Ovary (tissue), 9 donors: ENCODE data around the gene STIM2. TPM values are rescaled to one million over a fixed set of nuclear protein-coding genes. Genes with fewer than 3 reads are reported as not detected.

Experiments used
- DNase-seq, 5 donors: peaks; one replicate each; pipeline ENCODE4 v3.0.0-alpha.2; 2019 to 2020
- H3K27ac ChIP-seq, 2 donors: fragments of 200-600 bp; one replicate each; pipeline versions ENCODE4 v1.5.1 to v1.8.0; 2019 to 2022
- H3K27me3 ChIP-seq: fragments of 200-600 bp; one replicate; pipeline ENCODE4 v1.8.0; 2022
- H3K36me3 ChIP-seq: fragments of 200-600 bp; sonication (generic); one replicate; pipeline ENCODE4 v1.5.1; 2019
- H3K4me1 ChIP-seq: one replicate; pipeline ENCODE4 v1.8.1; 2013; ENCODE audit warnings: mild to moderate bottlenecking, moderate library complexity; ENCODE audit not compliant: insufficient read depth
- H3K4me3 ChIP-seq: fragments of 200-600 bp; sonication (generic); one replicate; pipeline ENCODE4 v1.5.1; 2017
- H3K9me3 ChIP-seq, 2 donors: fragments of 200-600 bp in 1 of 2; sonication (generic) in 1 of 2; one replicate each; pipeline versions ENCODE4 v1.5.1 to v1.8.1; 2013 to 2019; ENCODE audit warnings: mild to moderate bottlenecking in 1 of 2, moderate library complexity in 1 of 2
- CTCF ChIP-seq, 3 donors: fragments of 450-650 bp in 2 of 3; fragments of 200-600 bp in 1 of 3; IDR thresholded peaks; one replicate each; pipeline versions ENCODE4 v1.5.1 to v1.8.0; 2016 to 2022; ENCODE audit warnings: antibody characterized with exemption in 3 of 3, mild to moderate bottlenecking in 1 of 3
- EP300 ChIP-seq: sonication (generic); formaldehyde crosslinking; IDR thresholded peaks from one replicate; pipeline ENCODE4 v1.6.1; 2017; ENCODE audit warnings: antibody characterized with exemption
- POLR2A ChIP-seq: fragments of 450-650 bp; IDR thresholded peaks from one replicate; pipeline ENCODE4 v1.6.1; 2017; ENCODE audit warnings: antibody characterized with exemption, mild to moderate bottlenecking, moderate library complexity
- WGBS, 3 donors: extraction: QIAGEN DNeasy Blood & Tissue Kit in 1 of 3; methylation state at CpG; one replicate each; pipeline versions ENCODE4 v1.1.5 to v1.1.7; 2013 to 2017; 5-methylcytosine and 5-hydroxymethylcytosine counted together
- intact Hi-C, 4 donors: fragments of 100-400 bp; cut with DNase I; formaldehyde crosslinking; loops; one replicate each; pipeline versions ENCODE4 v1.11.0 to v1.15.1; 2022 to 2023
- polyA plus RNA-seq, 2 donors: library from polyadenylated mRNA; stranded (reverse); fragments of 200-250 nt in 1 of 2; fragments of 350-450 nt in 1 of 2; fragmentation: Illumina TruSeq in 1 of 2; extraction: RNeasy Lipid Tissue Mini Kit (QIAGEN cat#74804) in 1 of 2; gene quantifications; one replicate each; pipeline ENCODE4 v1.2.3, GENCODE V29; 2013 to 2014
- total RNA-seq, 7 donors: library from RNA; depleted of rRNA in 2 of 7; stranded (reverse); fragments of >200 nt in 2 of 7; fragmentation: NEBNext Ultra II Directional in 3 of 7; extraction: Animal tissue kit (Norgen Biotek cat#: 25700) in 3 of 7; gene quantifications; one replicate each; pipeline versions ENCODE4 v1.1.0 to v1.2.4, GENCODE V29; 2016 to 2023
- donor health status: DM: no; HTN: no; CAD: no; lungs with moderate emphysema.
- donor health status: DM: no; HTN: no; CAD: no.
- donor health status: Bipolar disorder and iron deficiency.
- donor health status: DM: yes; HTN: yes; CAD: no.
- donor health status: DM: no; HTN: no; CAD: no.
- donor health status: DM: yes; HTN: yes; CAD: no.

STIM2 gene
- total and polyA plus RNA-seq, 9 donors: 24.0 to 47.9 (median 38.8) TPM

- no peak for DNase-seq
- no peak overlapping the region for H3K4me3 ChIP-seq
- intact Hi-C loops: loop anchor here in 1 of 4 donors (10.0 kb wide), 1 partner anchor 667 kb away; no protein-coding TSS in a partner anchor
- H3K36me3 ChIP-seq: no peaks in the 10 kb centered on the region
- peaks cover 1% of the 10 kb centered on the region for H3K4me1 ChIP-seq
- H3K27ac ChIP-seq: no peak overlapping the region
- no peaks in the 10 kb centered on the region for H3K27me3 ChIP-seq
- TF ChIP-seq CTCF (IDR thresholded peaks at IDR 0.05): no peak
- no peak for TF ChIP-seq POLR2A
- no peak for TF ChIP-seq EP300
- no peaks in the 10 kb centered on the region for H3K9me3 ChIP-seq
- WGBS, 3 donors: 98 to 99% (median 99%) methylated on average over 4 of the region's 4 CpGs
These were observed 140.9 kb downstream of the STIM2 start for GRCh38 chr4:27001398-27002164.

GRCh38 chr4:27003642-27004113 lies 143.0 kb downstream of the STIM2 start:
- H3K9me3 ChIP-seq: no peaks in the 10 kb centered on the region
- H3K27me3 ChIP-seq: no peaks in the 10 kb centered on the region
- no peak overlapping the region for H3K27ac ChIP-seq
- no peak overlapping the region for H3K4me3 ChIP-seq
- H3K36me3 ChIP-seq: no peaks in the 10 kb centered on the region
- WGBS, 3 donors: 23 to 38% (median 37%) methylated on average over 5 of the region's 5 CpGs
- intact Hi-C loops: loop anchor here in 1 of 4 donors (10.0 kb wide), 1 partner anchor 669 kb away; no protein-coding TSS in a partner anchor
- H3K4me1 ChIP-seq: peaks cover 3% of the 10 kb centered on the region
- no peak for DNase-seq
- TF ChIP-seq CTCF (IDR thresholded peaks at IDR 0.05): no peak
- TF ChIP-seq POLR2A: no peak
- no peak for TF ChIP-seq EP300

DNA sequence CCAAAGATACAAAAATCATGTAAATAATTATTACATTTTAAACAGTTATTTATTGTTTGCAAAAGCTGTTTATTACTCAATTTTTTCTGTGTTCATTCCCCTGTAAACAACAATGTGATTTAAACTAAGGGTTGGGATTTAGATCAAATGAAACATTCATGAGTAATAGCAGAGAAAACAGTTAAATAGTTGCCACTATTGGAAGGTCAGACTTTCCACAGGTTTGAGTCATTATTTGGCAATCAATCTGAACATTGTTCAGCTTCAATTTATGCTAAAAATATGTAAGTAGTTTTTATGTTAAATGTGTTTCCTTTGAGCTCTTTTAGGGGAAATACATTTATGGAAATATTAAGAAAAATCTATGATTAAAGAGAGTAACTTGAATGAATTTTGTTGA lies 144.9 kb downstream of the STIM2 start:
- Histone ChIP-seq H3K27me3 (no peaks in the 10 kb centered on the region), H3K4me1 (peaks cover 3% of the 10 kb centered on the region), H3K27ac (no peak overlapping the region), H3K4me3 (no peak overlapping the region), H3K36me3 (no peaks in the 10 kb centered on the region), H3K9me3 (no peaks in the 10 kb centered on the region)
- intact Hi-C loops: loop anchor here in 1 of 4 donors (10.0 kb wide), 1 partner anchor 671 kb away; no protein-coding TSS in a partner anchor
- TF ChIP-seq POLR2A: no peak
- no peak for DNase-seq

DNA sequence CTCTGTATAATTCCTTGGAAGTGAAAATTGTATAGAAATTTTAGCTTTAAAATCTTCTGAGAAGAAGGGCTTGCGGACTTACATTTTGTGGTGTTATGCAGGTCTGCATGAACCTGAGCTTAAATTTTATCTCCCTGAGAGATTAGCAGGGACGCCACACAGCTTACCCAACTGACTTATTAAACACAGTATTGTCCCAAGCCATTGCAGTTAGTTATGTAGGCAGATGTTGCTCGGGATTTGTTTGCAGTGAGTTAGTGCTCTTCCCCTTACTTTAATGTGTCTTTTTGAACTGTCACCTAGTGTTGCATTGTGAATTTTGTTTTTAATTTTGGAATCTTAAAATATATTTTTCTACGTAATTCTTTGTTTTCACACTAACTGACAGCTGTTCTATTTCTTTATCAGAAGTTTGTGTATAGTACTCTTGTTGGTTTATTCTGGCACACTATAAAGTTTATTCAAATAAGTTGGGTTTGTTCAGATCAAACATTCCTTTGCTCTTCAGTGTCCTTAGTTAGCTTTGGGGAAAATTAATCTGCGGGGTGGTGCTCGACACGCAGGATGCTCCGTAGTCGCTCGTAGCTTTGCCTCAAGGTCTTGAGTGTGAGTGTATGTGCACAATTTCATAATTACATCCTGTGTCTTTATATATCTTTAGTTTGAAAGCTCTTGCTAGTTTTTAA lies 145.4 kb downstream of the STIM2 start:
- H3K4me1 ChIP-seq: peaks cover 3% of the 10 kb centered on the region
- no peak for DNase-seq
- peak overlapping the region in 1 of 2 donors; percentile 35 for H3K27ac ChIP-seq
- no peaks in the 10 kb centered on the region for H3K27me3 ChIP-seq
- intact Hi-C loops: loop anchor here in 1 of 4 donors (10.0 kb wide), 1 partner anchor 671 kb away; no protein-coding TSS in a partner anchor
- TF ChIP-seq POLR2A (no peak), EP300 (no peak), CTCF (IDR thresholded peaks at IDR 0.05) (no peak)
- WGBS, 3 donors: 11 to 35% (median 14%) methylated on average over 10 of the region's 10 CpGs
- H3K4me3 ChIP-seq: no peak overlapping the region
- no peaks in the 10 kb centered on the region for H3K36me3 ChIP-seq
- no peaks in the 10 kb centered on the region for H3K9me3 ChIP-seq
